Measurements from ENCODE around the gene TXNL1. TPM values are rescaled to one million over a fixed set of nuclear protein-coding genes. Genes with fewer than 3 reads are reported as not detected.
A peak's percentile ranks its signal among the peaks of the same experiment; 100 is the strongest.
"Not testable (repeated sequence)": the region's sequence is repeated elsewhere in the genome, so short reads cannot be mapped to it uniquely, and the experiment has no call there.

TXNL1 gene
- 48.4 and 63.0 TPM in 2 replicates for total RNA-seq (2014; rRNA removed; shearing (Covaris generic))

- no peaks in the 10 kb centered on the region for H3K36me3 ChIP-seq (replicated peaks; ENCODE audit: control insufficient read depth, insufficient read depth, low read length)
- no peaks in the 10 kb centered on the region for H3K27me3 ChIP-seq (ENCODE audit: control insufficient read depth, insufficient read depth, low read length)
- H3K4me3 ChIP-seq (ENCODE audit: insufficient read depth, low read depth, low read length): peak within 1 kb of the TSS; percentile 95
- peak; percentile 96 for DNase-seq
Observed at GRCh38 chr18:56638232-56639103, at the start of gene TXNL1. Gene TXNL1 (minus strand): TSS chr18:56638592. CDS start chr18:56638440, 152 bp downstream.

DNA sequence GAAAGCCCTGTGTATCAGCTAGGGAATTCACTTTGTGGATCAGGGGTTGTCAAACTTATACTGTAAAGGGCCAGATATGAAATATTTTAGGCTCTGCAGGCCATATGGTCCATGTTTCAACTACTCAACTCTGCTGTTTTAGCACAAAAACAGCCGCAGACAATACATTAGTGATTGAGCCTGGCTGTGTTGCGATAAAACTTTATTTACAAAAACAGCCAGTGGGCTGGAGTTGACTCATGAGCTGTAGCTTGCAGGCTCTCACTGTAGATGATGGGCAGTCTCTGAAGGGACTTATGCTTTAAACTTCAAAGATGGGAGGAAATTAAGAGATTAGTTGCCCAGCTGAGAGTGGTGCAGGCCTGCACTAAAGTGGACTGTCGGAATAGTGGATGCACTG, 45.9 kb upstream of the TXNL1 start:
- H3K4me3 ChIP-seq (ENCODE audit: insufficient read depth, low read depth, low read length): no peak overlapping the region
- no peaks in the 10 kb centered on the region for H3K36me3 ChIP-seq (replicated peaks; ENCODE audit: control insufficient read depth, insufficient read depth, low read length)
- H3K27me3 ChIP-seq (ENCODE audit: control insufficient read depth, insufficient read depth, low read length): no peaks in the 10 kb centered on the region
- DNase-seq: no peak

- DNase-seq: no peak
Observed at GRCh38 chr18:56678836-56679565, 40.6 kb upstream of the TXNL1 start.

DNA sequence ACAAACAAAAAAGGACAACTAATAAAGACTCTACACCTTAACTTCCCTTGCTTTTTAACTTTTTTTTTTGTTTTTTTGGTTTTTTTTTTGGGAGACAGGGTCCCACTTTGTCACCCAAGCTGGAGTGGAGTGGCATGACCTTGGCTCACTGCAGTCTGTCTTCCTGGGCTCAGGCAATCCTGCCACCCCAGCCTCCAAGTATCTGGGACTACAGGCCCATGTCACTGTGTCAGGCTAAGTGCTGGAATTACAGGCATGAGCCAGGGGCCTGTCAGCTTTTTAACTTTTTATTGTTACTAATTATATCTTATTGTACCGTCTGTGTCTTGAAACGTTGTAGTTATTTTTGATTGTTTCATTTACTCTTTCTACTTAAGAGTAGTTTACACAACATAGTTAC, 38.2 kb upstream of the TXNL1 start:
- Histone ChIP-seq H3K27me3 (ENCODE audit: control insufficient read depth, insufficient read depth, low read length) (no peaks in the 10 kb centered on the region), H3K4me3 (ENCODE audit: insufficient read depth, low read depth, low read length) (no peak overlapping the region), H3K36me3 (replicated peaks; ENCODE audit: control insufficient read depth, insufficient read depth, low read length) (no peaks in the 10 kb centered on the region)
- no peak for DNase-seq

More at GRCh38 chr18:56678836-56679565, 40.6 kb upstream of the TXNL1 start:
- Histone ChIP-seq H3K4me3 (ENCODE audit: insufficient read depth, low read depth, low read length) (no peak overlapping the region), H3K36me3 (replicated peaks; ENCODE audit: control insufficient read depth, insufficient read depth, low read length) (no peaks in the 10 kb centered on the region), H3K27me3 (ENCODE audit: control insufficient read depth, insufficient read depth, low read length) (no peaks in the 10 kb centered on the region)

DNA sequence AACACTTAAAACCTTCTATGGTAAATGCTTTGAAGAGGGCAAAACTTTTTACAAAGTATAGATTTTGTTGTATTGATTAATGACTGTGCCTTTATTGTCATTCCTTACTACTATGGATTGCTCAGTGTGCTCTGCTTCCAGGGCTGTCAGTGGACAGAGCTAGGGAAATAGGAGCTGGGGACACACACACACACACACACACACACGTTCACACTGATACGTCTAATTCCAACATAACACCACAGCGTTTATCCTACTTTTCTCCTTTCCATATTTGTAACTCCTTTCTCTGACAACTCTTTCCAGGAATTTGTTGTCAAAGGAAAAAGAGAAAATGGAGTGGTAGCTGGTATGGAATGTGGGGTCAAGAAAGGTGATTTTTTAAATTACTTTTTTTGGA, 34.6 kb upstream of the TXNL1 start:
- DNase-seq: no peak
- Histone ChIP-seq H3K4me3 (ENCODE audit: insufficient read depth, low read depth, low read length) (no peak overlapping the region), H3K36me3 (replicated peaks; ENCODE audit: control insufficient read depth, insufficient read depth, low read length) (no peaks in the 10 kb centered on the region), H3K27me3 (ENCODE audit: control insufficient read depth, insufficient read depth, low read length) (no peaks in the 10 kb centered on the region)

GRCh38 chr18:56672391-56672790, 34.0 kb upstream of the TXNL1 start:
- no peaks in the 10 kb centered on the region for H3K36me3 ChIP-seq (replicated peaks; ENCODE audit: control insufficient read depth, insufficient read depth, low read length)
- H3K4me3 ChIP-seq (ENCODE audit: insufficient read depth, low read depth, low read length): no peak overlapping the region
- no peak for DNase-seq
- H3K27me3 ChIP-seq (ENCODE audit: control insufficient read depth, insufficient read depth, low read length): no peaks in the 10 kb centered on the region

GRCh38 chr18:56662902-56663301, 24.5 kb upstream of the TXNL1 start:
- H3K4me3 ChIP-seq (ENCODE audit: insufficient read depth, low read depth, low read length): no peak overlapping the region
- H3K27me3 ChIP-seq (ENCODE audit: control insufficient read depth, insufficient read depth, low read length): no peaks in the 10 kb centered on the region
- H3K36me3 ChIP-seq (replicated peaks; ENCODE audit: control insufficient read depth, insufficient read depth, low read length): no peaks in the 10 kb centered on the region
- DNase-seq: no peak

DNA sequence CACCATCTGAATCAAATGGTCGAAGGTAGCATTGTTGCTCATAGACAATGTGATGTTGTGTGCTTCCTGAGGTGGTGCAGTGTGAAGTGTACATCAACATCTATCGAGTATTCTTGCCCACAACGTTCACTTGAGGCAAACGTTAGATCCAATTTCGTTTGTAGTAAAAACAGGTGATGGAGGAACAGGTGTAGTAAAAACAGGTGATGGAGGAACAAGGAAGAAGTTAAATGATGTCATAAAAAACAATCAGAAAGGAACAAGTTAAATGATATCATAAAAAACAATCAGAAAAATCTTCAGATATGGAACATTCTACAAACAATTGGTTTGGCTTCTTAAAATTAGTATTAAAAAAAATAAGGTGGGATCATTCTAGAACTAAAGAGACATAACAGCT, 24.1 kb upstream of the TXNL1 start:
- no peak for DNase-seq
- no peak overlapping the region for H3K4me3 ChIP-seq (ENCODE audit: insufficient read depth, low read depth, low read length)
- H3K36me3 ChIP-seq (replicated peaks; ENCODE audit: control insufficient read depth, insufficient read depth, low read length): no peaks in the 10 kb centered on the region
- no peaks in the 10 kb centered on the region for H3K27me3 ChIP-seq (ENCODE audit: control insufficient read depth, insufficient read depth, low read length)

DNA sequence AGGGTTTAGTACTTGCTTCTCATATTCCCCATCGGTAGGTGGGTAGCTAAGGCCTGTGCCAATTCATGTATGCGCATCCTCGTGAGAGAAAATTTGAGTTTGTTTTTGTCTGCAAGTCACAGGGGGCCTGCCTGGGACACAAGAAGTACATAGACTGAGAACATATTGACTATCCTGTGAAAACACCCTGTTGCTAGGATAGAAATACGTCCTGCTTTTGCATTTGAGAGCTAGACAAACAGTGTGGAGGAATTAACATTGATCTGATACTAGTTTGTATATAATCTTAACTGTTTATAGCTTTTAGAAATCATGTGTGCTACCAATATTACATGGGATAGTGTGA, 23.6 kb upstream of the TXNL1 start:
- H3K36me3 ChIP-seq (replicated peaks; ENCODE audit: control insufficient read depth, insufficient read depth, low read length): no peaks in the 10 kb centered on the region
- H3K27me3 ChIP-seq (ENCODE audit: control insufficient read depth, insufficient read depth, low read length): no peaks in the 10 kb centered on the region
- H3K4me3 ChIP-seq (ENCODE audit: insufficient read depth, low read depth, low read length): no peak overlapping the region
- no peak for DNase-seq

- H3K4me3 ChIP-seq (ENCODE audit: insufficient read depth, low read depth, low read length): no peak overlapping the region
- no peak for DNase-seq
- H3K36me3 ChIP-seq (replicated peaks; ENCODE audit: control insufficient read depth, insufficient read depth, low read length): no peaks in the 10 kb centered on the region
- no peaks in the 10 kb centered on the region for H3K27me3 ChIP-seq (ENCODE audit: control insufficient read depth, insufficient read depth, low read length)
Observed at GRCh38 chr18:56661360-56662062, 23.1 kb upstream of the TXNL1 start.

- no peak overlapping the region for H3K4me3 ChIP-seq (ENCODE audit: insufficient read depth, low read depth, low read length)
- no peak for DNase-seq
Observed at GRCh38 chr18:56660655-56661054, 22.3 kb upstream of the TXNL1 start.

DNA sequence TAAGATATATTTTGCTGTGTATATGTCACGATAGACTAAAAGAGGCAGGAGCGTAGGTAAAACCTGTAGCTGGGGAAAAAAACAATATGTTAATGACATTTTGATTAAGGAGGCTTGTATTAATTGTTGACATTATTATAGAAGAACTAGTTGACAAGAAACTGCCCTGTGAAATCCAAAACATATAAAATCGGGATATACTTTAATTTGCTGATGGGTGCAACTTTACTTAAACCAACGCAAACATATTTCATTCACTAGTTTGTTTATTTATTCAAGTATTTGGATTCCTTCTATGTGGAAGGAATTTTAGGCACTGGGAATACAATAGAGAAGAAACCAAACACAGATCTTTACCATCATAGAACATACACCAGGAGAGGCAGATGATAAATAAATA, 20.7 kb upstream of the TXNL1 start:
- no peak overlapping the region for H3K4me3 ChIP-seq (ENCODE audit: insufficient read depth, low read depth, low read length)
- no peaks in the 10 kb centered on the region for H3K36me3 ChIP-seq (replicated peaks; ENCODE audit: control insufficient read depth, insufficient read depth, low read length)
- no peaks in the 10 kb centered on the region for H3K27me3 ChIP-seq (ENCODE audit: control insufficient read depth, insufficient read depth, low read length)
- DNase-seq: no peak

More at GRCh38 chr18:56660655-56661054, 22.3 kb upstream of the TXNL1 start:
- H3K27me3 ChIP-seq (ENCODE audit: control insufficient read depth, insufficient read depth, low read length): no peaks in the 10 kb centered on the region
- H3K36me3 ChIP-seq (replicated peaks; ENCODE audit: control insufficient read depth, insufficient read depth, low read length): no peaks in the 10 kb centered on the region

DNA sequence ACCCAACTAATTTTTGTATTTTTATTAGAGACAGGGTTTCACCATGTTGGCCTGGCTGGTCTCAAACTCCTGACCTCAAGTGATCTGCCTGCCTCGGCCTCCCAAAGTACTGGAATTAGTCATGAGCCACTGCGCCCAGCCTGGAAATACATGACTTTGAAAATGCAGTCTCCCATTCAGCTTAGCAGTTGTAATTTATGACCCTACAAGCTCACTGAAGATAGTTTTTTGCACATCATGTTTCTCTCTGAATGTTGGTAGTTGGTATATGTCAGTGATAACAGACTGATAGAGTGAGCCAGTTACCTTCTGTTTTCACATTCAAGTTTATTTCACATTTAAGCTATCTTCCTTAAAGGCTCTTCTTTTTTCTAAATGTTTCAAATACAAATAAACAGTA, 19.9 kb upstream of the TXNL1 start:
- DNase-seq: no peak
- H3K4me3 ChIP-seq (ENCODE audit: insufficient read depth, low read depth, low read length): no peak overlapping the region
- no peaks in the 10 kb centered on the region for H3K27me3 ChIP-seq (ENCODE audit: control insufficient read depth, insufficient read depth, low read length)
- H3K36me3 ChIP-seq (replicated peaks; ENCODE audit: control insufficient read depth, insufficient read depth, low read length): no peaks in the 10 kb centered on the region

DNA sequence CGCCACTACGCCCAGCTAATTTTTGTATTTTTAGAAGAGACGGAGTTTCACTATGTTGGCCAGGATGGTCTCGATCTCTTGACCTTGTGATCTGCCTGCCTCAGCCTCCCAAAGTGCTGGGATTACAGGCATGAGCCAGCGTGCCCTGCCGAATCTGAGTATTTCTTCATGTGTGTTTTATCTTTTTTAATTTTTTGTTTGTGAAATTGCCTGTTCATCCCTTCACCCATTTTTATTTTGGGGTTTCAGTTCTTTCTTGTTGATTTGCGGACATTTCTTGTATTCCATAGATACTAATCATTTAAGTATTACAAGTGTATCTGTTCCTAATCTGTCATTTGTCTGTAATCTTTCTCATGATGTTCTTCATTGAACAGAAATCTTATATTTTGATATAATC, 15.9 kb upstream of the TXNL1 start:
- not testable (repeated sequence) for DNase-seq; H3K36me3 ChIP-seq (replicated peaks; ENCODE audit: control insufficient read depth, insufficient read depth, low read length); H3K27me3 ChIP-seq (ENCODE audit: control insufficient read depth, insufficient read depth, low read length); H3K4me3 ChIP-seq (ENCODE audit: insufficient read depth, low read depth, low read length)

DNA sequence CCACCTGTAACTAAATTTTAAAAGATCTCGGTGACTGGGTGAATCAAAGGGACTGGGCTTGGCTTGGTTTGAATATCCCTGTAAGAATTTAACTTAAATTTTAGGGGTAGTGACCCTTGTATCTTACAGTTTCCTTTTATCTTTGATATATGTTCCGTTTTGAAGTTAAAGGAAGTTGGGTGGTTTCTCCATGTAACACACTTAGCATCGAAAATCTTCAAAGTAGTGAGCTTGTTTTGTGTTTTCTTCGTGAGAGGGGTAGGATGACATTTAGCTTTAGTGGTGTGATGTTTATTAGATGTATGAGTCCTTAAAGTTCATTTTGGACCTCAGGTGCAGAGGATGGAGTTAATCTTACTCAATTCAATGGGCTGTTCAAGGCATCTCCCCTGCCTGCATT, 14.4 kb upstream of the TXNL1 start:
- Histone ChIP-seq H3K27me3 (ENCODE audit: control insufficient read depth, insufficient read depth, low read length) (no peaks in the 10 kb centered on the region), H3K36me3 (replicated peaks; ENCODE audit: control insufficient read depth, insufficient read depth, low read length) (no peaks in the 10 kb centered on the region), H3K4me3 (ENCODE audit: insufficient read depth, low read depth, low read length) (no peak overlapping the region)
- DNase-seq: no peak
